CD4-positive, alpha-beta T cell treated with Interleukin-15 for 4 hours (primary cell): ENCODE results near the gene COA7.
A peak's percentile ranks its signal among the peaks of the same experiment; 100 is the strongest.

Source experiments
- DNase-seq: peaks from one replicate; pipeline ENCODE4 v3.0.0-alpha.2; 2020; ENCODE audit warnings: low spot score

Gene COA7

GRCh38 chr1:52635321-52636089 lies 62.6 kb downstream of the COA7 start:
- peak; percentile 49 for DNase-seq
